Measurements from ENCODE around the gene ABI3BP.

The ABI3BP gene

GRCh38 chr3:100813828-100814227 lies 179.4 kb downstream of the ABI3BP start:
- DNase-seq, result no peak

GRCh38 chr3:100811779-100812507 lies 181.3 kb downstream of the ABI3BP start:
- no peak for DNase-seq

GRCh38 chr3:100810671-100811070 lies 182.6 kb downstream of the ABI3BP start:
- no peak for DNase-seq

- DNase-seq, result no peak
Observed at GRCh38 chr3:100804631-100805030, 188.6 kb downstream of the ABI3BP start.

- no peak for DNase-seq
Observed at GRCh38 chr3:100803711-100804110, 189.5 kb downstream of the ABI3BP start.

GRCh38 chr3:100802126-100802525 lies 191.1 kb downstream of the ABI3BP start:
- DNase-seq, result no peak

GRCh38 chr3:100798012-100798411 lies 195.2 kb downstream of the ABI3BP start:
- DNase-seq, result no peak

- DNase-seq, result no peak
Observed at GRCh38 chr3:100796556-100796955, 196.7 kb downstream of the ABI3BP start.

- no peak for DNase-seq
Observed at GRCh38 chr3:100789579-100789978, 203.6 kb downstream of the ABI3BP start.

- DNase-seq, result no peak
Observed at GRCh38 chr3:100783619-100784018, 209.6 kb downstream of the ABI3BP start.

GRCh38 chr3:100782906-100783305 lies 210.3 kb downstream of the ABI3BP start:
- no peak for DNase-seq

GRCh38 chr3:100782348-100782747 lies 210.9 kb downstream of the ABI3BP start:
- DNase-seq, result no peak

- DNase-seq, result no peak
Observed at GRCh38 chr3:100781301-100781700, 211.9 kb downstream of the ABI3BP start.

- no peak for DNase-seq
Observed at GRCh38 chr3:100780071-100780622, 213.1 kb downstream of the ABI3BP start.

GRCh38 chr3:100779480-100779879 lies 213.7 kb downstream of the ABI3BP start:
- DNase-seq, result no peak

- DNase-seq, result no peak
Observed at GRCh38 chr3:100777271-100777670, 215.9 kb downstream of the ABI3BP start.

- DNase-seq, result no peak
Observed at GRCh38 chr3:100776746-100777145, 216.5 kb downstream of the ABI3BP start.

- no peak for DNase-seq
Observed at GRCh38 chr3:100776097-100776729, 217.0 kb downstream of the ABI3BP start.

GRCh38 chr3:100775669-100776068 lies 217.6 kb downstream of the ABI3BP start:
- no peak for DNase-seq

- no peak for DNase-seq
Observed at GRCh38 chr3:100775226-100775625, 218.0 kb downstream of the ABI3BP start.

GRCh38 chr3:100769693-100770092 lies 223.5 kb downstream of the ABI3BP start:
- DNase-seq, result no peak

- no peak for DNase-seq
Observed at GRCh38 chr3:100766069-100766468, 227.2 kb downstream of the ABI3BP start.

GRCh38 chr3:100765437-100765975 lies 227.7 kb downstream of the ABI3BP start:
- DNase-seq, result no peak

GRCh38 chr3:100761951-100762350 lies 231.3 kb downstream of the ABI3BP start:
- no peak for DNase-seq
